ENCODE data around the gene SETBP1. TPM values are rescaled to one million over a fixed set of nuclear protein-coding genes. Genes with fewer than 3 reads are reported as not detected.

The SETBP1 gene
- total RNA-seq, 1 experiment from 2014 or later: 4.0 TPM

DNA sequence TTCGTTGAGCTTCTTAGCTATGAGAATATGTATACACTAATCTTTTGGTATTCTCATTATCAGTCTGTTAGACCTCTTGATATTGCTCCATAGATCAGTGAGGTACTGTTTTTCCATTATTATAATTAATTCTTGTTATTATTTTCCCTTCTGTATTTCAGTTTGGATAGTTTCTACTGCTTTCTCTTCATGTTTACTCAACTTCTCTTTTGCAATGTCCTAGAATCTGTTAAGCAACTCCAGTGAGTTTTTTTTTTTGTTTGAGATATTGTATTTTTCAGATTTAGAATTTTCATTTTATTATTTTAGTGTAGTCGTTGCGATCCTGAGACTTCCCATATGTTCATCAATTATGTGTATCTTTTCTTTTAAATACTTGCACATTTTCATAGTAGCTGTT is 260.8 kb downstream of the SETBP1 start:
- H3K9me3 ChIP-seq: no peaks in the 10 kb centered on the region
- no peak overlapping the region for H3K4me3 ChIP-seq (ENCODE audit: low read depth, low read length)
- intact Hi-C loops (cut with micrococcal nuclease; ENCODE audit: unreplicated experiment): no loop called here
- H3K27me3 ChIP-seq (replicated peaks; ENCODE audit: control insufficient read depth, insufficient read depth, low read length): no peaks in the 10 kb centered on the region
- Mint-ChIP-seq H3K4me1 (ENCODE audit: low read depth, unreplicated experiment) (no peaks in the 10 kb centered on the region), H3K9me3 (ENCODE audit: unreplicated experiment) (no peaks in the 10 kb centered on the region), H3K27me3 (ENCODE audit: insufficient read depth, unreplicated experiment) (no peaks in the 10 kb centered on the region), H3K4me3 (ENCODE audit: unreplicated experiment) (no peak overlapping the region), H3K27ac (ENCODE audit: unreplicated experiment) (no peak overlapping the region), H3K36me3 (ENCODE audit: insufficient read depth, unreplicated experiment) (no peaks in the 10 kb centered on the region)
- TF ChIP-seq, protein P1, sequence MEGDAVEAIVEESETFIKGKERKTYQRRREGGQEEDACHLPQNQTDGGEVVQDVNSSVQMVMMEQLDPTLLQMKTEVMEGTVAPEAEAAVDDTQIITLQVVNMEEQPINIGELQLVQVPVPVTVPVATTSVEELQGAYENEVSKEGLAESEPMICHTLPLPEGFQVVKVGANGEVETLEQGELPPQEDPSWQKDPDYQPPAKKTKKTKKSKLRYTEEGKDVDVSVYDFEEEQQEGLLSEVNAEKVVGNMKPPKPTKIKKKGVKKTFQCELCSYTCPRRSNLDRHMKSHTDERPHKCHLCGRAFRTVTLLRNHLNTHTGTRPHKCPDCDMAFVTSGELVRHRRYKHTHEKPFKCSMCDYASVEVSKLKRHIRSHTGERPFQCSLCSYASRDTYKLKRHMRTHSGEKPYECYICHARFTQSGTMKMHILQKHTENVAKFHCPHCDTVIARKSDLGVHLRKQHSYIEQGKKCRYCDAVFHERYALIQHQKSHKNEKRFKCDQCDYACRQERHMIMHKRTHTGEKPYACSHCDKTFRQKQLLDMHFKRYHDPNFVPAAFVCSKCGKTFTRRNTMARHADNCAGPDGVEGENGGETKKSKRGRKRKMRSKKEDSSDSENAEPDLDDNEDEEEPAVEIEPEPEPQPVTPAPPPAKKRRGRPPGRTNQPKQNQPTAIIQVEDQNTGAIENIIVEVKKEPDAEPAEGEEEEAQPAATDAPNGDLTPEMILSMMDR (IDR thresholded peaks at IDR 0.05; ENCODE audit: insufficient read depth in 1 of 2, low read depth in 1 of 2, low read length in 1 of 2, severe bottlenecking in 1 of 2, unreplicated experiment in 1 of 2): no peak
- CTCF ChIA-PET: no interaction called here
- no TSS peak for BruUV-seq (replicated peaks)
- H3K4me1 ChIP-seq: no peaks in the 10 kb centered on the region
- no peaks in the 10 kb centered on the region for H3K36me3 ChIP-seq (ENCODE audit: control insufficient read depth, insufficient read depth, low read length)
- POLR2A ChIA-PET: no interaction called here
- DNase-seq: no peak

DNA sequence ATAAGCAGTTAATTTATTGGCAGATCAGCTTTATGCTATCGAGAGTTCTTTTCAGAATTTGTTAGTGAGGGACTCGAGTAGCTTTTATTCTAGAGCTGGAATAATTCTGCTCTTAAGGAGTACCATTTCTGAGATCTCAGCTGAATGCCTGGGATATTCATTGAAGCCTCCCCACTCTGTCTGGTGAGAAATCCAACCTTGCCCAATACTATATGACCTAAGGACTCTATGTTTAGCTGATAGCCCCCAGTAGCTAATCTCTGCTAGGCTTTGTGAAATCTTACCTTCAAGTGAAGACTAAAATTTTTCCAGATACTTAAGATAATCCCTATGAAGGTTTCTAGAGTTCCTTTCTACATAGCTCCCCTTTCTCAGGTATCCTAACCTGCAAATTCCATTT is 261.4 kb downstream of the SETBP1 start:
- no peak overlapping the region for H3K4me3 ChIP-seq (ENCODE audit: low read depth, low read length)
- Mint-ChIP-seq H3K4me3 (ENCODE audit: unreplicated experiment) (no peak overlapping the region), H3K36me3 (ENCODE audit: insufficient read depth, unreplicated experiment) (no peaks in the 10 kb centered on the region), H3K9me3 (ENCODE audit: unreplicated experiment) (no peaks in the 10 kb centered on the region), H3K27ac (ENCODE audit: unreplicated experiment) (no peak overlapping the region), H3K4me1 (ENCODE audit: low read depth, unreplicated experiment) (no peaks in the 10 kb centered on the region), H3K27me3 (ENCODE audit: insufficient read depth, unreplicated experiment) (no peaks in the 10 kb centered on the region)
- intact Hi-C loops (cut with micrococcal nuclease; ENCODE audit: unreplicated experiment): no loop called here
- BruUV-seq (replicated peaks): no TSS peak
- TF ChIP-seq, protein P1 (IDR thresholded peaks at IDR 0.05; ENCODE audit: insufficient read depth in 1 of 2, low read depth in 1 of 2, low read length in 1 of 2, severe bottlenecking in 1 of 2, unreplicated experiment in 1 of 2): no peak
- H3K27me3 ChIP-seq (replicated peaks; ENCODE audit: control insufficient read depth, insufficient read depth, low read length): no peaks in the 10 kb centered on the region
- no peaks in the 10 kb centered on the region for H3K9me3 ChIP-seq
- DNase-seq: no peak
- H3K4me1 ChIP-seq: no peaks in the 10 kb centered on the region
- H3K36me3 ChIP-seq (ENCODE audit: control insufficient read depth, insufficient read depth, low read length): no peaks in the 10 kb centered on the region
- POLR2A ChIA-PET: no interaction called here
- CTCF ChIA-PET: no interaction called here

DNA sequence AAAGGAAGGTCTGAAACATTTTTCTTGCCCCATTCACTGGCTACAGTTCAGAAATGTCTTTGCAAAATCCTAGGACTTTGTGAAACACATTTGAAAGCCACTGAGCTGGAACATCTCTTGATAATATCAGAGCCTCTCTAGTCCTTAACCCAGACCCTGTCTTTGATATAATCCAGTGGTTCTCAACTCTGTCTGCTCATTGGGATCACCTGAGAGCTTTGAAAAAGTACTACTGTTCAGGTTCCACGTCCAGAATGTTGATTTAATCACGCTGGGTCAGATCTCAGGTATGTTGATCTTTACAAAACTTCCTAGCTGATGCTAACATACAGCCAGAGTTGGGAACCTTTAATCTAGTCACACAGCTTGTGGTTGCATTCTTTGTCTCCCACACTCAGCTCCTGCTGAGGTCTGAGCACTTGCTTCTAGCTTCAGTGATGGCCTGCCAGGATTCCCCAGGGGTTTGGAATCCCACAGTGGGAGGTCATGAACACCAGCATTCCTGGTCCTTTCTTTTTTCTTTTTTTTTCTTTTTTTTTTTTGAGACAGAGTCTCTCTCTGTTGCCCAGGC is 262.7 kb downstream of the SETBP1 start:
- Mint-ChIP-seq H3K9me3 (ENCODE audit: unreplicated experiment) (no peaks in the 10 kb centered on the region), H3K4me3 (ENCODE audit: unreplicated experiment) (no peak overlapping the region), H3K4me1 (ENCODE audit: low read depth, unreplicated experiment) (no peaks in the 10 kb centered on the region), H3K36me3 (ENCODE audit: insufficient read depth, unreplicated experiment) (no peaks in the 10 kb centered on the region), H3K27ac (ENCODE audit: unreplicated experiment) (no peak overlapping the region), H3K27me3 (ENCODE audit: insufficient read depth, unreplicated experiment) (no peaks in the 10 kb centered on the region)
- intact Hi-C loops (cut with micrococcal nuclease; ENCODE audit: unreplicated experiment): no loop called here
- no peak overlapping the region for H3K4me3 ChIP-seq (ENCODE audit: low read depth, low read length)
- no TSS peak for BruUV-seq (replicated peaks)
- DNase-seq: no peak
- H3K27me3 ChIP-seq (replicated peaks; ENCODE audit: control insufficient read depth, insufficient read depth, low read length): no peaks in the 10 kb centered on the region
- no peaks in the 10 kb centered on the region for H3K9me3 ChIP-seq
- POLR2A ChIA-PET: no interaction called here
- TF ChIP-seq, protein P1 (IDR thresholded peaks at IDR 0.05; ENCODE audit: insufficient read depth in 1 of 2, low read depth in 1 of 2, low read length in 1 of 2, severe bottlenecking in 1 of 2, unreplicated experiment in 1 of 2): no peak
- no peaks in the 10 kb centered on the region for H3K36me3 ChIP-seq (ENCODE audit: control insufficient read depth, insufficient read depth, low read length)
- CTCF ChIA-PET: interaction anchor here (0.6 to 0.7 kb wide), 2 partner anchors 248 to 371 kb away, joined by 7 to 8 read pairs; no protein-coding TSS in a partner anchor
- no peaks in the 10 kb centered on the region for H3K4me1 ChIP-seq
